H9 (cell line): ENCODE measurements around the gene ZNF786. TPM values are rescaled to one million over a fixed set of nuclear protein-coding genes. Genes with fewer than 3 reads are reported as not detected.
"Not testable (repeated sequence)": the region's sequence is repeated elsewhere in the genome, so short reads cannot be mapped to it uniquely, and the experiment has no call there.

Experiments used
- DNase-seq: peaks from one replicate; pipeline ENCODE4 v3.0.0-alpha.2; 2017
- H2AFZ ChIP-seq: one replicate; pipeline ENCODE4 v1.6.1; 2013; ENCODE audit warnings: mild to moderate bottlenecking, low read length, control low read depth, moderate library complexity
- H2AK5ac ChIP-seq: 2 replicates; pipeline ENCODE4 v1.6.1; 2013; ENCODE audit warnings: low read length, control low read depth, mixed read lengths; ENCODE audit not compliant: insufficient read length
- H2BK120ac ChIP-seq: one replicate; pipeline ENCODE4 v1.6.1; 2013; ENCODE audit warnings: low read depth, mild to moderate bottlenecking, low read length, control low read depth, inconsistent platforms; ENCODE audit not compliant: poor library complexity, severe bottlenecking
- H2BK12ac ChIP-seq: 2 replicates; pipeline ENCODE4 v1.6.1; 2013; ENCODE audit warnings: low read length, control low read depth, mixed read lengths, low read depth; ENCODE audit not compliant: insufficient read length
- H2BK15ac ChIP-seq: 2 replicates; pipeline ENCODE4 v1.6.1; 2013; ENCODE audit warnings: low read depth, low read length, control low read depth
- H2BK20ac ChIP-seq: one replicate; pipeline ENCODE4 v1.6.1; 2013; ENCODE audit warnings: low read depth, mild to moderate bottlenecking, low read length, control low read depth, inconsistent platforms; ENCODE audit not compliant: poor library complexity, severe bottlenecking
- H2BK5ac ChIP-seq: 2 replicates; pipeline ENCODE4 v1.6.1; 2013; ENCODE audit warnings: low read length, control low read depth, mixed read lengths; ENCODE audit not compliant: insufficient read length
- H3K14ac ChIP-seq: 2 replicates; pipeline ENCODE4 v1.6.1; 2013; ENCODE audit warnings: low read length, control low read depth; ENCODE audit not compliant: insufficient read depth
- H3K18ac ChIP-seq: 2 replicates; pipeline ENCODE4 v1.6.1; 2013; ENCODE audit warnings: low read depth, mild to moderate bottlenecking, mixed read lengths, low read length, control low read depth; ENCODE audit not compliant: insufficient read length
- H3K23ac ChIP-seq: 2 replicates; pipeline ENCODE4 v1.6.1; 2013; ENCODE audit warnings: low read length, control low read depth, mixed read lengths, low read depth; ENCODE audit not compliant: insufficient read length
- H3K23me2 ChIP-seq: 2 replicates; pipeline ENCODE4 v1.6.1; 2013; ENCODE audit warnings: low read depth, mild to moderate bottlenecking, mixed read lengths, low read length, control low read depth; ENCODE audit not compliant: insufficient read length, poor library complexity, severe bottlenecking
- H3K27ac ChIP-seq: 2 replicates; pipeline ENCODE4 v1.5.1; 2013; ENCODE audit warnings: low read length, control low read depth, mixed read lengths, low read depth; ENCODE audit not compliant: insufficient read length
- H3K27me3 ChIP-seq: 2 replicates; pipeline ENCODE4 v1.6.1; 2013; ENCODE audit warnings: low read length, control low read depth, inconsistent platforms; ENCODE audit not compliant: insufficient read depth
- H3K4ac ChIP-seq: 2 replicates; pipeline ENCODE4 v1.6.1; 2013; ENCODE audit warnings: low read depth, mild to moderate bottlenecking, control low read depth, inconsistent platforms, low read length, moderate library complexity
- H3K4me1 ChIP-seq: 2 replicates; pipeline ENCODE4 v1.6.1; 2013; ENCODE audit warnings: low read length, control low read depth, inconsistent platforms; ENCODE audit not compliant: insufficient read depth
- H3K4me2 ChIP-seq: 2 replicates; pipeline ENCODE4 v1.6.1; 2013; ENCODE audit warnings: low read length, control low read depth, mixed read lengths; ENCODE audit not compliant: insufficient read length, insufficient read depth
- H3K56ac ChIP-seq: 2 replicates; pipeline ENCODE4 v1.6.1; 2013; ENCODE audit warnings: low read depth, mild to moderate bottlenecking, mixed read lengths, low read length, control low read depth; ENCODE audit not compliant: insufficient read length
- H3K79me1 ChIP-seq: 2 replicates; pipeline ENCODE4 v1.6.1; 2013; ENCODE audit warnings: low read depth, mild to moderate bottlenecking, moderate library complexity, low read length, control low read depth, inconsistent platforms; ENCODE audit not compliant: insufficient read depth, poor library complexity, severe bottlenecking
- H3K79me2 ChIP-seq: 2 replicates; pipeline ENCODE4 v1.6.1; 2013; ENCODE audit warnings: low read length, control low read depth, inconsistent platforms; ENCODE audit not compliant: insufficient read depth
- H3K9ac ChIP-seq: 2 replicates; pipeline ENCODE4 v1.6.1; 2013; ENCODE audit warnings: low read length, control low read depth, mixed read lengths; ENCODE audit not compliant: insufficient read length; ENCODE audit errors: extremely low read depth
- H3K9me3 ChIP-seq: one replicate; pipeline ENCODE4 v1.6.1; 2013; ENCODE audit warnings: low read depth, low read length, inconsistent platforms; ENCODE audit not compliant: control insufficient read depth
- H3T11ph ChIP-seq: one replicate; pipeline ENCODE4 v1.6.1; 2013; ENCODE audit warnings: mild to moderate bottlenecking, low read length, control low read depth, inconsistent platforms
- H4K20me1 ChIP-seq: one replicate; pipeline ENCODE4 v1.6.1; 2013; ENCODE audit not compliant: control insufficient read depth, insufficient read length, insufficient read depth
- H4K5ac ChIP-seq: 2 replicates; pipeline ENCODE4 v1.6.1; 2013; ENCODE audit warnings: low read depth, mild to moderate bottlenecking, mixed read lengths, low read length, control low read depth; ENCODE audit not compliant: insufficient read length
- H4K8ac ChIP-seq: replicated peaks from 2 replicates; pipeline ENCODE4 v1.6.1; 2013; ENCODE audit warnings: low read length, control low read depth, mixed read lengths, low read depth; ENCODE audit not compliant: insufficient read length
- H4K91ac ChIP-seq: 2 replicates; pipeline ENCODE4 v1.6.1; 2013; ENCODE audit warnings: low read depth, mild to moderate bottlenecking, moderate library complexity, mixed read lengths, low read length, control low read depth; ENCODE audit not compliant: insufficient read length
- H3K27ac Mint-ChIP-seq, 3 experiments: 2 replicates in 2 of 3; 3 replicates in 1 of 3; pipeline ENCODE4 v1.8.0; 2020 to 2021; ENCODE audit warnings: mixed read lengths in 3 of 3, mild to moderate bottlenecking in 1 of 3, moderate library complexity in 1 of 3
- H3K27me3 Mint-ChIP-seq: 2 replicates; pipeline ENCODE4 v1.8.0; 2021; ENCODE audit warnings: low read depth, mild to moderate bottlenecking, moderate library complexity, mixed read lengths
- H3K36me3 Mint-ChIP-seq, 3 experiments: 2 replicates in 2 of 3; 3 replicates in 1 of 3; pipeline ENCODE4 v1.8.0; 2020 to 2021; ENCODE audit warnings: low read depth in 3 of 3, mixed read lengths in 3 of 3; ENCODE audit not compliant: insufficient read depth in 1 of 3
- H3K4me1 Mint-ChIP-seq, 2 experiments: 2 replicates each; pipeline ENCODE4 v1.8.0; 2020; ENCODE audit warnings: mixed read lengths in 2 of 2
- H3K4me3 Mint-ChIP-seq, 2 experiments: 2 replicates in 1 of 2; 3 replicates in 1 of 2; pipeline ENCODE4 v1.8.0; 2020 to 2021; ENCODE audit warnings: mild to moderate bottlenecking in 2 of 2, mixed read lengths in 2 of 2, moderate library complexity in 1 of 2
- H3K9me3 Mint-ChIP-seq, 2 experiments: 2 replicates in 1 of 2; 3 replicates in 1 of 2; pipeline ENCODE4 v1.8.0; 2020; ENCODE audit warnings: mild to moderate bottlenecking in 2 of 2, mixed read lengths in 2 of 2, moderate library complexity in 1 of 2
- CTCF ChIP-seq: fragments of 200-600 bp; sonication (generic); conservative IDR thresholded peaks from 3 replicates; pipeline ENCODE4 v1.8.0; 2021; ENCODE audit warnings: antibody characterized with exemption, mild to moderate bottlenecking
- WGBS: extraction: QIAGEN DNeasy Blood & Tissue Kit; methylation state at CpG from one replicate; pipeline ENCODE4 v1.1.7; 2013; ENCODE audit warnings: missing lambda C conversion rate, low lambda C conversion rate, mixed read lengths; ENCODE audit not compliant: insufficient read length; ENCODE audit errors: extremely low coverage; 5-methylcytosine and 5-hydroxymethylcytosine counted together
- total RNA-seq: library from RNA; stranded (reverse); gene quantifications from 2 replicates; pipeline ENCODE4 v1.2.1, GENCODE V29; 2021

The ZNF786 gene
- total RNA-seq, 1 experiment from 2014 or later, result 25.1 TPM

GRCh38 chr7:149041350-149041749 lies 49.2 kb downstream of the ZNF786 start:
- Histone ChIP-seq H3K27me3 (no peaks in the 10 kb centered on the region), H3K4me2 (no peak overlapping the region), H3K18ac (no peak overlapping the region), H3K9me3 (no peaks in the 10 kb centered on the region), H3K79me1 (no peaks in the 10 kb centered on the region), H3K56ac (no peak overlapping the region), H2AK5ac (no peak overlapping the region), H3K23ac (no peak overlapping the region), H3T11ph (no peak overlapping the region), H3K4me1 (no peaks in the 10 kb centered on the region), H2BK5ac (no peak overlapping the region), H4K20me1 (no peaks in the 10 kb centered on the region), H4K5ac (no peak overlapping the region), H3K79me2 (no peaks in the 10 kb centered on the region), H2BK12ac (no peak overlapping the region), H3K9ac (no peak overlapping the region), H2BK15ac (no peak overlapping the region), H2BK120ac (no peak overlapping the region), H4K8ac (no peak overlapping the region), H3K4ac (no peak overlapping the region), H4K91ac (no peak overlapping the region), H3K14ac (no peak overlapping the region), H2AFZ (no peak overlapping the region), H2BK20ac (no peak overlapping the region), H3K23me2 (no peaks in the 10 kb centered on the region), H3K27ac (no peak overlapping the region)
- peaks cover 13 to 15% of the 10 kb centered on the region in 2 experiments for H3K9me3 Mint-ChIP-seq
- TF ChIP-seq CTCF, result no peak
- H3K27me3 Mint-ChIP-seq, result peaks cover 5% of the 10 kb centered on the region
- H3K36me3 Mint-ChIP-seq, result peaks cover 7 to 14% (median 11%) of the 10 kb centered on the region in 3 experiments; a peak in 5 of 7 replicates
- peaks cover 0 to 2% of the 10 kb centered on the region in 2 experiments; a peak in 2 of 4 replicates for H3K4me1 Mint-ChIP-seq
- H3K27ac Mint-ChIP-seq, result no peak overlapping the region
- no CpG with 5 or more reads among the region's 5 CpGs for WGBS
- no peak overlapping the region for H3K4me3 Mint-ChIP-seq
- DNase-seq, result no peak

- not testable (repeated sequence) for H3K14ac ChIP-seq, H3T11ph ChIP-seq, H3K23me2 ChIP-seq, H2AFZ ChIP-seq, H2AK5ac ChIP-seq, H3K18ac ChIP-seq, H2BK120ac ChIP-seq, H2BK5ac ChIP-seq, H3K4me1 Mint-ChIP-seq, H4K8ac ChIP-seq, H3K27me3 Mint-ChIP-seq, H3K27ac ChIP-seq, H3K9ac ChIP-seq, H3K56ac ChIP-seq, H2BK12ac ChIP-seq, H4K91ac ChIP-seq, H4K20me1 ChIP-seq, DNase-seq, H3K4me1 ChIP-seq, H4K5ac ChIP-seq, H2BK15ac ChIP-seq, H3K79me2 ChIP-seq, H3K23ac ChIP-seq, H2BK20ac ChIP-seq, H3K4me2 ChIP-seq, H3K4me3 Mint-ChIP-seq, H3K4ac ChIP-seq, H3K27me3 ChIP-seq, H3K79me1 ChIP-seq, H3K9me3 ChIP-seq
- Mint-ChIP-seq H3K27ac (peak overlapping the region in 1 of 3 experiments; percentile 52; a peak in 1 of 7 replicates), H3K9me3 (peaks cover 13 to 15% of the 10 kb centered on the region in 2 experiments), H3K36me3 (peaks cover 7 to 14% (median 11%) of the 10 kb centered on the region in 3 experiments; a peak in 5 of 7 replicates)
- WGBS, result no CpG with 5 or more reads among the region's 32 CpGs
Measured at GRCh38 chr7:149038641-149039040, 51.9 kb downstream of the ZNF786 start.
